Posterior cingulate gyrus (tissue), 11 donors: ENCODE measurements around the gene ADGRG2.
"Not testable (repeated sequence)": the region's sequence is repeated elsewhere in the genome, so short reads cannot be mapped to it uniquely, and the experiment has no call there.

Experiments
- DNase-seq, 10 donors: peaks; one replicate each; pipeline versions ENCODE4 v3.0.0 to v3.0.0-alpha.2; 2020 to 2021; ENCODE audit warnings: mixed read lengths in 3 of 10
- intact Hi-C: fragments of 100-400 bp; cut with DNase I; formaldehyde crosslinking; loops from one replicate; pipeline ENCODE4 v1.15.1; 2023

Gene ADGRG2

GRCh38 chrX:19007868-19008267, 114.4 kb downstream of the ADGRG2 start:
- DNase-seq = no peak
- intact Hi-C loops = no loop called here

GRCh38 chrX:19007011-19007410, 115.3 kb downstream of the ADGRG2 start:
- intact Hi-C loops = no loop called here
- no peak for DNase-seq

- intact Hi-C loops = no loop called here
Observed at GRCh38 chrX:19005909-19006308, 116.4 kb downstream of the ADGRG2 start.

GRCh38 chrX:19003756-19004155, 118.5 kb downstream of the ADGRG2 start:
- DNase-seq = no peak
- intact Hi-C loops = no loop called here

More at GRCh38 chrX:19005909-19006308, 116.4 kb downstream of the ADGRG2 start:
- DNase-seq = no peak

GRCh38 chrX:18998653-18999052, 123.6 kb downstream of the ADGRG2 start:
- no peak for DNase-seq
- intact Hi-C loops = no loop called here

- intact Hi-C loops = no loop called here
- DNase-seq = no peak
Observed at GRCh38 chrX:18997916-18998315, 124.4 kb downstream of the ADGRG2 start.

- DNase-seq = no peak
- intact Hi-C loops = no loop called here
Observed at GRCh38 chrX:18996536-18996935, 125.7 kb downstream of the ADGRG2 start.

- intact Hi-C loops = no loop called here
- DNase-seq = no peak
Observed at GRCh38 chrX:18995221-18995620, 127.0 kb downstream of the ADGRG2 start.

GRCh38 chrX:18994713-18995112, 127.6 kb downstream of the ADGRG2 start:
- intact Hi-C loops = no loop called here
- no peak for DNase-seq

- intact Hi-C loops = no loop called here
- DNase-seq = no peak
Observed at GRCh38 chrX:18992829-18993228, 129.4 kb downstream of the ADGRG2 start.

- DNase-seq = no peak
- intact Hi-C loops = no loop called here
Observed at GRCh38 chrX:18985186-18985435, 137.2 kb downstream of the ADGRG2 start.

GRCh38 chrX:18984381-18985185, 137.7 kb downstream of the ADGRG2 start:
- intact Hi-C loops = no loop called here
- peak; percentile 57 to 96 (median 72) for DNase-seq

- intact Hi-C loops = no loop called here
- DNase-seq = peak in 9 of 10 donors; percentile 15 to 89 (median 32)
Observed at GRCh38 chrX:18983666-18984380, 138.4 kb downstream of the ADGRG2 start, which contains the start of gene PHKA2. Gene PHKA2, minus strand, starts transcription at chrX:18984114. Its CDS starts 182 bp downstream, at chrX:18983932.

- intact Hi-C loops = no loop called here
- no peak for DNase-seq
Observed at GRCh38 chrX:18981124-18981807, 141.0 kb downstream of the ADGRG2 start.

- intact Hi-C loops, DNase-seq: not testable (repeated sequence)
Observed at GRCh38 chrX:18980262-18980661, 142.0 kb downstream of the ADGRG2 start.

GRCh38 chrX:18974993-18975392, 147.3 kb downstream of the ADGRG2 start:
- intact Hi-C loops = no loop called here
- no peak for DNase-seq

- DNase-seq = peak in 6 of 10 donors; percentile 10 to 87 (median 28)
- intact Hi-C loops = no loop called here
Observed at GRCh38 chrX:18973527-18974192, 148.6 kb downstream of the ADGRG2 start.

GRCh38 chrX:18971506-18971905, 150.8 kb downstream of the ADGRG2 start:
- no peak for DNase-seq
- intact Hi-C loops = no loop called here

- no peak for DNase-seq
- intact Hi-C loops = no loop called here
Observed at GRCh38 chrX:18970465-18970864, 151.8 kb downstream of the ADGRG2 start.

GRCh38 chrX:18966624-18967023, 155.6 kb downstream of the ADGRG2 start:
- intact Hi-C loops = no loop called here
- DNase-seq = no peak

GRCh38 chrX:18964901-18965300, 157.4 kb downstream of the ADGRG2 start:
- intact Hi-C loops = no loop called here

More at GRCh38 chrX:18964901-18965300, 157.4 kb downstream of the ADGRG2 start:
- no peak for DNase-seq
